DOHH2 (cell line): ENCODE results near the gene RASA3.

Experiments
- H3F3A ChIP-seq: fragments of 200-600 bp; sonication (generic), shearing (Covaris generic); 2 replicates; pipeline ENCODE4 v1.6.0; 2016; ENCODE audit warnings: antibody characterized with exemption, mild to moderate bottlenecking; ENCODE audit not compliant: control insufficient read depth, insufficient read depth
- H3K27ac ChIP-seq: fragments of 200-600 bp; sonication (generic); 2 replicates; pipeline ENCODE4 v1.5.1; 2014; ENCODE audit warnings: low read depth, mild to moderate bottlenecking, low read length, moderate library complexity
- H3K27me3 ChIP-seq: fragments of 200-600 bp; sonication (generic); 2 replicates; pipeline ENCODE4 v1.6.1; 2014; ENCODE audit warnings: mild to moderate bottlenecking, low read length, mixed read lengths; ENCODE audit not compliant: control insufficient read depth
- H3K36me3 ChIP-seq: fragments of 200-600 bp; sonication (generic); 2 replicates; pipeline ENCODE4 v1.6.1; 2014; ENCODE audit warnings: mild to moderate bottlenecking, low read length, moderate library complexity, mixed read lengths; ENCODE audit not compliant: control insufficient read depth
- H3K4me1 ChIP-seq: fragments of 200-600 bp; sonication (generic); 2 replicates; pipeline ENCODE4 v1.6.1; 2014; ENCODE audit warnings: mild to moderate bottlenecking, low read length, mixed read lengths; ENCODE audit not compliant: control insufficient read depth
- H3K4me2 ChIP-seq: fragments of 200-600 bp; sonication (generic); 2 replicates; pipeline ENCODE4 v1.6.0; 2014; ENCODE audit warnings: mild to moderate bottlenecking, low read length, moderate library complexity
- H3K4me3 ChIP-seq: fragments of 200-600 bp; sonication (generic); 2 replicates; pipeline ENCODE4 v1.5.1; 2014; ENCODE audit warnings: mild to moderate bottlenecking, low read length, mixed read lengths
- H3K79me2 ChIP-seq: fragments of 200-600 bp; sonication (generic); 2 replicates; pipeline ENCODE4 v1.6.1; 2014; ENCODE audit warnings: mild to moderate bottlenecking, low read length, mixed read lengths; ENCODE audit not compliant: control insufficient read depth
- H3K9me2 ChIP-seq: fragments of 200-600 bp; sonication (generic); replicated peaks from 2 replicates; pipeline ENCODE4 v1.6.1; 2014; ENCODE audit warnings: mild to moderate bottlenecking, low read length, mixed read lengths; ENCODE audit not compliant: control insufficient read depth
- H3K9me3 ChIP-seq: fragments of 200-600 bp; sonication (generic); 2 replicates; pipeline ENCODE4 v1.6.1; 2014; ENCODE audit warnings: antibody characterized with exemption, low read length, mixed read lengths; ENCODE audit not compliant: control insufficient read depth, insufficient read depth
- H4K20me1 ChIP-seq: fragments of 200-600 bp; sonication (generic); 2 replicates; pipeline ENCODE4 v1.6.0; 2014; ENCODE audit warnings: low read depth, mild to moderate bottlenecking, antibody characterized with exemption, low read length, moderate library complexity; ENCODE audit not compliant: control insufficient read depth, insufficient read depth
- EZH2phosphoT487 ChIP-seq: fragments of 200-600 bp; sonication (generic); IDR thresholded peaks from 2 replicates; pipeline ENCODE4 v1.6.1; 2017; ENCODE audit warnings: borderline replicate concordance, mild to moderate bottlenecking, antibody characterized with exemption, low read length, moderate library complexity, mixed read lengths
- TF ChIP-seq, protein P1 (sequence below): fragments of 200-600 bp; sonication (generic); IDR thresholded peaks from one replicate; pipeline ENCODE4 v1.5.1; 2014; ENCODE audit warnings: antibody characterized with exemption, mild to moderate bottlenecking, low read depth, low read length; ENCODE audit not compliant: poor library complexity, severe bottlenecking

The RASA3 gene

DNA sequence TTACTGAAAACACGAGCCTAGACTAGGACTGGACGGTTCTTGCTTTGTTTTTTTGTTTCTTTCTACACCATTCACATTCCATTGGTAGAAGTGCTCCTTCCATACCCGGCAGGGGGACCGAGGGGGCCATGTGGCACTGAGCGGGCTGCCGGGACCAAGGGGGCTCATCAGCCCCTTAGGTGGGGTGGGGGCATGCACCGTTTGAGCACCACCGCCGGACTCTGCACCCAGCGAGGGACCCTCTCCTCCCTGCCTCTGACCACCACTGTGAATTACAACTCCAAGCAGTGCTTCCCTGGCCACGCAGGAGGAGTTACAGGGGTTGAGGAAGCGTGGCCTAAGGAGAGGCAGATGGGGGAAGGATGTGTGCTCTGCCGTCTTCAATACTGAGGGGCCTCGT, 31.6 kb upstream of the RASA3 start:
- no peak for TF ChIP-seq EZH2phosphoT487
- TF ChIP-seq, protein P1, sequence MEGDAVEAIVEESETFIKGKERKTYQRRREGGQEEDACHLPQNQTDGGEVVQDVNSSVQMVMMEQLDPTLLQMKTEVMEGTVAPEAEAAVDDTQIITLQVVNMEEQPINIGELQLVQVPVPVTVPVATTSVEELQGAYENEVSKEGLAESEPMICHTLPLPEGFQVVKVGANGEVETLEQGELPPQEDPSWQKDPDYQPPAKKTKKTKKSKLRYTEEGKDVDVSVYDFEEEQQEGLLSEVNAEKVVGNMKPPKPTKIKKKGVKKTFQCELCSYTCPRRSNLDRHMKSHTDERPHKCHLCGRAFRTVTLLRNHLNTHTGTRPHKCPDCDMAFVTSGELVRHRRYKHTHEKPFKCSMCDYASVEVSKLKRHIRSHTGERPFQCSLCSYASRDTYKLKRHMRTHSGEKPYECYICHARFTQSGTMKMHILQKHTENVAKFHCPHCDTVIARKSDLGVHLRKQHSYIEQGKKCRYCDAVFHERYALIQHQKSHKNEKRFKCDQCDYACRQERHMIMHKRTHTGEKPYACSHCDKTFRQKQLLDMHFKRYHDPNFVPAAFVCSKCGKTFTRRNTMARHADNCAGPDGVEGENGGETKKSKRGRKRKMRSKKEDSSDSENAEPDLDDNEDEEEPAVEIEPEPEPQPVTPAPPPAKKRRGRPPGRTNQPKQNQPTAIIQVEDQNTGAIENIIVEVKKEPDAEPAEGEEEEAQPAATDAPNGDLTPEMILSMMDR, result no peak
- no peak overlapping the region for H3K4me2 ChIP-seq

DNA sequence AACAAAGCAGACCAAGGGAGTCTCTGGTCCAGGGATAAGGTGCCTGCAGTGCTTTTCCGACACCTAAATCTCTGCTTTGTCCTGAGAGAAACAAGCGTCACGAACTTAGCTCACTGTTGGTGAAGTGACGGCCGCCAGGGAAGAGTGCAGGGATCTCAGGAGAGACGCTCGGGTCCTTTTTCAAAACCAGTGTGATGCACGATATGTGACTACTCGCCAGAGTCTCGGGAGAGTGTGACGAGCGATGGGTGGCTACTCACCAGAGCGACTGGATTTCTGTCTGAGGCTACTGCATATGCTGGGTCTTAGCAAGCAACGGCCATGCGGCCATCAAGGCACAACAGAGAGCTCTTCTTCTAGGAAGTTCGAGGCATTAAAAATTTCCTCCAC, 30.1 kb upstream of the RASA3 start:
- Histone ChIP-seq H3K36me3 (no peaks in the 10 kb centered on the region), H3K27ac (no peak overlapping the region), H3K27me3 (peaks cover 6% of the 10 kb centered on the region; the same call in 1 of the 2 replicates), H3K79me2 (no peaks in the 10 kb centered on the region), H3K4me2 (no peak overlapping the region), H3K4me3 (no peak overlapping the region), H3K4me1 (peaks cover 32% of the 10 kb centered on the region), H3K9me3 (no peaks in the 10 kb centered on the region), H3K9me2 (no peaks in the 10 kb centered on the region), H3F3A (no peaks in the 10 kb centered on the region), H4K20me1 (no peaks in the 10 kb centered on the region)
- TF ChIP-seq, protein P1, result no peak
- TF ChIP-seq EZH2phosphoT487, result no peak

More for the DNA sequence above, 31.6 kb upstream of the RASA3 start:
- Histone ChIP-seq H3K4me1 (peaks cover 24% of the 10 kb centered on the region), H3K79me2 (no peaks in the 10 kb centered on the region), H3K27me3 (peaks cover 11% of the 10 kb centered on the region; the same call in 1 of the 2 replicates), H3K9me2 (no peaks in the 10 kb centered on the region), H3K27ac (no peak overlapping the region), H3F3A (no peaks in the 10 kb centered on the region), H3K36me3 (no peaks in the 10 kb centered on the region), H4K20me1 (no peaks in the 10 kb centered on the region), H3K9me3 (no peaks in the 10 kb centered on the region), H3K4me3 (no peak overlapping the region)

DNA sequence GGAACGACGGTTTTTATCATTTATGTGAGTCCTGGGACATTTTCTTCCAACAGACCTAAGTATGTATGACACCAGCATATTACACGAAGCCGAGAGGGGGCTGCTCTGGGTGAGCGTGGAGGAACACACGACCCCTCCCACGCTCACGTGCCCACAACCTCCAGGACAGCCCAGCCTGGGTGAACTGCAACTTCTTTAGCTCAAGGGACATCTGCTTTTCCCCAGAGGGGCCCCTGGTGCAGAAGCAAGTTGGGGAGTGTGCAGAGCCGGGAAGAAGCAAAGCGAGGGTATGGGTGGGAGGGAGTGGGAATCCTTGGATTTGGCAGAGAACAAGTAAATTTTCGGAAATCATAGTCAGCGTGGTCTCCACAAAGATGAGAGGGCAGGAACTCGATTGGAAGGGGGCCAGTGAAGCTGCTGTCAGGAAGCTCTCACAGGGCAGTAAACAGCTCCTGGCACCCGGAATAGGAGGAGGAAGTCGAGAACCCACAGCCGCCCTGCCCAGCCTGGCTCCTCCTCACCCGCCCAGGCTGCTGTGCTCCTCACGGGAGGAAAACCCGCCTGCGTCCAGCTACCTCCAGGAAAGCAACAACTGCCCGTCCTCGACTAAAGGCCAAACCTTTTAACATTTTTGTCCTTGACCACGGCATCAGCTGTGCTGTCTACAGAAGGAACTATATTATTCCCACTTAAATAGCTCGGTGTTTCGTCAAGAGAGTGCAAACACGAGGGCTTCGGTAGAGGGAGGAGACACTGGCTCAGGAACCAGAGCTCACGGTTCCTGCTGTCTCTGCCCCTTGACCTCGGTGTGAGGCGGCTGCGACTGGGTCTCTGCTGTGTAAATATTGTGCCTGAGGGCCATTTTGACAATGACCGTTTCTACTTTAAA, 29.5 kb upstream of the RASA3 start:
- no peaks in the 10 kb centered on the region for H3K9me2 ChIP-seq
- H3F3A ChIP-seq, result no peaks in the 10 kb centered on the region
- TF ChIP-seq, protein P1, result no peak
- no peak for TF ChIP-seq EZH2phosphoT487
- H3K27ac ChIP-seq, result no peak overlapping the region
- peaks cover 6% of the 10 kb centered on the region; the same call in 1 of the 2 replicates for H3K27me3 ChIP-seq
- H3K36me3 ChIP-seq, result no peaks in the 10 kb centered on the region
- H3K4me2 ChIP-seq, result peak overlapping the region; percentile 36; the same call in 1 of the 2 replicates
- no peaks in the 10 kb centered on the region for H3K9me3 ChIP-seq
- no peaks in the 10 kb centered on the region for H3K79me2 ChIP-seq
- H4K20me1 ChIP-seq, result no peaks in the 10 kb centered on the region
- peaks cover 32% of the 10 kb centered on the region for H3K4me1 ChIP-seq
- no peak overlapping the region for H3K4me3 ChIP-seq
